Astrocyte of the spinal cord (primary cell): ENCODE measurements around the gene HHIPL1.

Experiments used
- DNase-seq: peaks from one replicate; pipeline ENCODE4 v3.0.0; 2011; ENCODE audit warnings: low read depth, low spot score
- H3K4me3 ChIP-seq: 2 replicates; pipeline ENCODE4 v1.5.1; 2011; ENCODE audit warnings: low read depth, mild to moderate bottlenecking, low read length, moderate library complexity
- CTCF ChIP-seq: IDR thresholded peaks from 2 replicates; pipeline ENCODE4 v1.5.1; 2012; ENCODE audit warnings: low read depth, mild to moderate bottlenecking, low read length, inconsistent platforms
- in situ Hi-C: cut with HindIII; loops from 2 replicates; pipeline ENCODE4 v1.10.0; 2017; ENCODE audit warnings: low sequenced_read_pairs

The HHIPL1 gene

GRCh38 chr14:99599393-99599792, 45.5 kb upstream of the HHIPL1 start:
- no peak for DNase-seq
- no peak for TF ChIP-seq CTCF
- H3K4me3 ChIP-seq = no peak overlapping the region
- in situ Hi-C loops = no loop called here

- no peak for TF ChIP-seq CTCF
- in situ Hi-C loops = no loop called here
- DNase-seq = no peak
- H3K4me3 ChIP-seq = no peak overlapping the region
Observed at GRCh38 chr14:99600232-99600888, 44.6 kb upstream of the HHIPL1 start.

GRCh38 chr14:99601361-99601831, 43.5 kb upstream of the HHIPL1 start:
- peak overlapping the region; percentile 48 for H3K4me3 ChIP-seq
- peak; percentile 6 for TF ChIP-seq CTCF
- DNase-seq = peak; percentile 78
- in situ Hi-C loops = no loop called here

GRCh38 chr14:99602054-99602787, 42.7 kb upstream of the HHIPL1 start:
- peak; percentile 37 for DNase-seq

GRCh38 chr14:99602788-99603415, 42.0 kb upstream of the HHIPL1 start:
- in situ Hi-C loops = no loop called here
- peak overlapping the region; percentile 48 for H3K4me3 ChIP-seq
- TF ChIP-seq CTCF = no peak
- DNase-seq = no peak

More at GRCh38 chr14:99602054-99602787, 42.7 kb upstream of the HHIPL1 start:
- H3K4me3 ChIP-seq = peak overlapping the region; percentile 48
- in situ Hi-C loops = no loop called here
- TF ChIP-seq CTCF = no peak

GRCh38 chr14:99603471-99604277, 41.3 kb upstream of the HHIPL1 start, which contains the start of gene CCDC85C:
Gene CCDC85C (minus strand): TSS chr14:99604207. CDS start chr14:99603959, 248 bp downstream.
- in situ Hi-C loops = no loop called here
- no peak for TF ChIP-seq CTCF
- peak; percentile 53 for DNase-seq
- peak within 1 kb of the TSS; percentile 66 for H3K4me3 ChIP-seq
